IPS DF 4.7 (cell line): ENCODE data around the gene HCFC1R1.

Source experiments
- DNase-seq: peaks from one replicate; pipeline ENCODE4 v3.0.0-alpha.2; 2013; ENCODE audit warnings: low spot score; ENCODE audit errors: extremely low read depth

Gene HCFC1R1

GRCh38 chr16:3035972-3036725 lies 12.4 kb upstream of the HCFC1R1 start:
- DNase-seq, result no peak

- DNase-seq, result no peak
These were observed 11.7 kb upstream of the HCFC1R1 start for GRCh38 chr16:3035289-3035971.

GRCh38 chr16:3032624-3033023 lies 8.9 kb upstream of the HCFC1R1 start:
- no peak for DNase-seq

GRCh38 chr16:3030222-3031212 lies 6.8 kb upstream of the HCFC1R1 start:
- no peak for DNase-seq

- DNase-seq, result no peak
These were observed 5.9 kb upstream of the HCFC1R1 start for GRCh38 chr16:3029491-3030221.

GRCh38 chr16:3028716-3029319 lies 5.1 kb upstream of the HCFC1R1 start:
- no peak for DNase-seq

GRCh38 chr16:3027983-3028715 lies 4.4 kb upstream of the HCFC1R1 start:
- no peak for DNase-seq

- no peak for DNase-seq
These were observed 3.7 kb upstream of the HCFC1R1 start for GRCh38 chr16:3027489-3027795.

GRCh38 chr16:3026609-3027488 lies 3.1 kb upstream of the HCFC1R1 start:
- DNase-seq, result no peak

GRCh38 chr16:3026003-3026378 lies 2.2 kb upstream of the HCFC1R1 start:
- DNase-seq, result no peak

- DNase-seq, result no peak
These were observed 1.6 kb upstream of the HCFC1R1 start for GRCh38 chr16:3025032-3026002.

GRCh38 chr16:3023415-3023668 lies 400 bp downstream of the HCFC1R1 start:
- DNase-seq, result no peak

GRCh38 chr16:3022684-3023414 lies 893 bp downstream of the HCFC1R1 start:
- no peak for DNase-seq

- no peak for DNase-seq
These were observed 1.5 kb downstream of the HCFC1R1 start for GRCh38 chr16:3022208-3022683.

- DNase-seq, result no peak
These were observed 2.1 kb downstream of the HCFC1R1 start for GRCh38 chr16:3021449-3022207.

- no peak for DNase-seq
These were observed 2.9 kb downstream of the HCFC1R1 start for GRCh38 chr16:3020604-3021448.
